ENCODE data around the gene LCTL. TPM values are rescaled to one million over a fixed set of nuclear protein-coding genes. Genes with fewer than 3 reads are reported as not detected.
A peak's percentile ranks its signal among the peaks of the same experiment; 100 is the strongest.

Gene LCTL
- polyA plus RNA-seq, 2 of the 4 experiments (the other 2 are of a cell fraction) = not detected

DNA sequence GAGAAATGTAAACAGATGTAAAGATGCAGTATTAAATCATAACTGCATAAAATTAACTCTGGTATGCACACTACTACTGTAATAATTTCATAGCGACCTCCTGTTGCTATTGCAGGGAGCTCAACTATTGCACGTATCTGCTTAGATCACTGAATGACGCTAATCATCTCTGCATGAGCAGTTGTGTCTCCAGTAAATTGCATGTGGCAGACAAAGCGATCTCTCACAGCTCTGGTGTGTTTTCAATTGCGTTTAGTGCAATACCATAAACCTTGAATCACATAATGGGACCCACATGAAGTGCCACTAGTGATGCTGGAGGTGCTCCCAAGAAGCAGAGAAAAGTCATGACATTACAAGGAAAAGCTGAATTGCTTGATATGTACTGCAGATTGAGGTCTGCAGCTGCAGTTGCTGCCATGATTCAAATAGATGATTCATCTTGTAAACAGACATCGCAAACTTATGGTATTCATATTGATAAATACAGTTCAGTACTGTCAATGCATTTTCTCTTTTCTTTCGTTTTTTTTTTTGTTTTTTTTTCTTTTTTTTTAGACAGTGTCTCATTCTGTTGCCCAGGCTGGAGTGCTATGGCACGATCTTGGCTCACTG is 30.2 kb upstream of the LCTL start:
- CTCF ChIA-PET = interaction anchor here (0.5 to 1.0 kb wide), 8 partner anchors 10 to 1266 kb away, joined by 3 to 4 read pairs (median 3); no protein-coding TSS in a partner anchor
- DNase-seq (ENCODE audit: low read depth in 1 of 2, low spot score in 1 of 2) = no peak
- POLR2A ChIA-PET = no interaction called here

DNA sequence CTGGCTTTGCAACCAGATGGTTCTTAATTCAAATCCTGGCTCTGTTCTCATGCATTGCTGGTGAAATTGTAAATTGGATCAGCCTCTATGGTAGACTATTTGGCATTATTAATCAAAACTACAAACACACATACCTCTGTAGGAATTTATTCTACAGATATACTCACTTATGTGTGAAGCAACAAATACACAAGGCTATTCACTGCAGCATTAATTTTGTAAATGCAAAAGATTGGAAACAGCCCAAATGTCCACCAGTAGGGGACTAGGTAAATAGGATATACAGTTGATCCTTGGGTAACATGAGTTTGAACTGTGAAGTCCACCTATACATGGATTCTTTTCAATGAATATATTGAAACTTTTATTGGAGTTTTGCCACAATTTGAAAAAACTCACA is 29.5 kb upstream of the LCTL start:
- ChIA-PET CTCF (interaction anchor here (1.0 kb wide), 1 partner anchor 10 kb away, joined by 3 read pairs; no protein-coding TSS in a partner anchor), POLR2A (no interaction called here)
- Histone ChIP-seq H3K4me3 (no peak overlapping the region), H3K4me1 (peaks cover 8% of the 10 kb centered on the region), H3K9me3 (no peaks in the 10 kb centered on the region), H3K4me2 (no peak overlapping the region), H3K27ac (no peak overlapping the region)
- DNase-seq (ENCODE audit: low read depth in 1 of 2, low spot score in 1 of 2) (no peak), FAIRE-seq (no peak), ATAC-seq (no peak)
- TF ChIP-seq, protein P1, sequence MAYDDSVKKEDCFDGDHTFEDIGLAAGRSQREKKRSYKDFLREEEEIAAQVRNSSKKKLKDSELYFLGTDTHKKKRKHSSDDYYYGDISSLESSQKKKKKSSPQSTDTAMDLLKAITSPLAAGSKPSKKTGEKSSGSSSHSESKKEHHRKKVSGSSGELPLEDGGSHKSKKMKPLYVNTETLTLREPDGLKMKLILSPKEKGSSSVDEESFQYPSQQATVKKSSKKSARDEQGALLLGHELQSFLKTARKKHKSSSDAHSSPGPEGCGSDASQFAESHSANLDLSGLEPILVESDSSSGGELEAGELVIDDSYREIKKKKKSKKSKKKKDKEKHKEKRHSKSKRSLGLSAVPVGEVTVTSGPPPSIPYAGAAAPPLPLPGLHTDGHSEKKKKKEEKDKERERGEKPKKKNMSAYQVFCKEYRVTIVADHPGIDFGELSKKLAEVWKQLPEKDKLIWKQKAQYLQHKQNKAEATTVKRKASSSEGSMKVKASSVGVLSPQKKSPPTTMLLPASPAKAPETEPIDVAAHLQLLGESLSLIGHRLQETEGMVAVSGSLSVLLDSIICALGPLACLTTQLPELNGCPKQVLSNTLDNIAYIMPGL (CRISPR knock-in tag; IDR thresholded peaks at IDR 0.05; ENCODE audit: borderline replicate concordance) = no peak
- TF ChIP-seq FOXS1 (CRISPR knock-in tag; IDR thresholded peaks at IDR 0.05) (no peak), RFX5 (IDR thresholded peaks at IDR 0.05) (no peak), TP53 (CRISPR knock-in tag; IDR thresholded peaks at IDR 0.05) (no peak), POLR2A (IDR thresholded peaks at IDR 0.05; ENCODE audit: low read length) (no peak), SMC3 (IDR thresholded peaks at IDR 0.05) (no peak), CHD2 (IDR thresholded peaks at IDR 0.05; ENCODE audit: low read length, partially characterized antibody) (no peak), HOXA7 (CRISPR knock-in tag; IDR thresholded peaks at IDR 0.05) (no peak), CBX2 (IDR thresholded peaks at IDR 0.05; ENCODE audit: borderline replicate concordance, low read depth) (no peak), TFCP2L1 (CRISPR knock-in tag; IDR thresholded peaks at IDR 0.05) (no peak), KDM1A (IDR thresholded peaks at IDR 0.05; ENCODE audit: low read depth) (no peak)
- TF ChIP-seq, protein P2, sequence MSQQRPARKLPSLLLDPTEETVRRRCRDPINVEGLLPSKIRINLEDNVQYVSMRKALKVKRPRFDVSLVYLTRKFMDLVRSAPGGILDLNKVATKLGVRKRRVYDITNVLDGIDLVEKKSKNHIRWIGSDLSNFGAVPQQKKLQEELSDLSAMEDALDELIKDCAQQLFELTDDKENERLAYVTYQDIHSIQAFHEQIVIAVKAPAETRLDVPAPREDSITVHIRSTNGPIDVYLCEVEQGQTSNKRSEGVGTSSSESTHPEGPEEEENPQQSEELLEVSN (IDR thresholded peaks at IDR 0.05; ENCODE audit: borderline replicate concordance, low read depth) = no peak

More for the DNA sequence above, 30.2 kb upstream of the LCTL start:
- no peak overlapping the region for H3K27ac ChIP-seq
- H3K9me3 ChIP-seq = no peaks in the 10 kb centered on the region
- H3K4me2 ChIP-seq = peak overlapping the region; percentile 1; the same call in 1 of the 3 replicates
- ATAC-seq = peak in 1 of 2 experiments; percentile 14; a peak in 1 of 6 replicates
- no peak overlapping the region for H3K4me3 ChIP-seq
- WGBS (ENCODE audit: missing lambda C conversion rate) = 34% methylated on average over 8 of the region's 8 CpGs
- TF ChIP-seq FOSL2 (IDR thresholded peaks at IDR 0.05) (0 out of 2 replicates have a peak, but pooled peaks have one; percentile 4), FOSL2 (CRISPR knock-in tag; IDR thresholded peaks at IDR 0.05) (no peak), EP300 (IDR thresholded peaks at IDR 0.05) (no peak)
- H3K4me1 ChIP-seq = peaks cover 8% of the 10 kb centered on the region
- no peak for FAIRE-seq

- Histone ChIP-seq H3K4me2 (no peak overlapping the region), H3K4me1 (peaks cover 8% of the 10 kb centered on the region), H3K4me3 (no peak overlapping the region), H3K27ac (no peak overlapping the region), H3K9me3 (no peaks in the 10 kb centered on the region)
- CTCF ChIA-PET = interaction anchor here (1.0 kb wide), 1 partner anchor 14 kb away, joined by 3 read pairs; no protein-coding TSS in a partner anchor
- DNase-seq (ENCODE audit: low read depth in 1 of 2, low spot score in 1 of 2) = no peak
- ATAC-seq = no peak
- WGBS (ENCODE audit: missing lambda C conversion rate) = 74% methylated on average over 5 of the region's 5 CpGs
- no peak for FAIRE-seq
- POLR2A ChIA-PET = no interaction called here
- TF ChIP-seq ZNF302 (CRISPR knock-in tag; IDR thresholded peaks at IDR 0.05) = no peak
- TF ChIP-seq NR3C1 (IDR thresholded peaks at IDR 0.05) = no peak
- TF ChIP-seq JUN (IDR thresholded peaks at IDR 0.05) = no peak
- TF ChIP-seq HEYL (CRISPR knock-in tag; IDR thresholded peaks at IDR 0.05) = no peak
- TF ChIP-seq HDAC2 (IDR thresholded peaks at IDR 0.05) = no peak
- TF ChIP-seq, protein P3, sequence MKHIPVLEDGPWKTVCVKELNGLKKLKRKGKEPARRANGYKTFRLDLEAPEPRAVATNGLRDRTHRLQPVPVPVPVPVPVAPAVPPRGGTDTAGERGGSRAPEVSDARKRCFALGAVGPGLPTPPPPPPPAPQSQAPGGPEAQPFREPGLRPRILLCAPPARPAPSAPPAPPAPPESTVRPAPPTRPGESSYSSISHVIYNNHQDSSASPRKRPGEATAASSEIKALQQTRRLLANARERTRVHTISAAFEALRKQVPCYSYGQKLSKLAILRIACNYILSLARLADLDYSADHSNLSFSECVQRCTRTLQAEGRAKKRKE (CRISPR knock-in tag; IDR thresholded peaks at IDR 0.05; ENCODE audit: low read depth) = no peak
- TF ChIP-seq KDM1A (IDR thresholded peaks at IDR 0.05; ENCODE audit: low read depth) = no peak
- TF ChIP-seq EHMT2 (IDR thresholded peaks at IDR 0.05; ENCODE audit: low read depth) = no peak
- no peak for TF ChIP-seq HOXA7 (CRISPR knock-in tag; IDR thresholded peaks at IDR 0.05)
- no peak for TF ChIP-seq FOSB (CRISPR knock-in tag; IDR thresholded peaks at IDR 0.05)
- TF ChIP-seq, protein P4, sequence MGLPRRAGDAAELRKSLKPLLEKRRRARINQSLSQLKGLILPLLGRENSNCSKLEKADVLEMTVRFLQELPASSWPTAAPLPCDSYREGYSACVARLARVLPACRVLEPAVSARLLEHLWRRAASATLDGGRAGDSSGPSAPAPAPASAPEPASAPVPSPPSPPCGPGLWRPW (IDR thresholded peaks at IDR 0.05) = no peak
- TF ChIP-seq TP53 (CRISPR knock-in tag; IDR thresholded peaks at IDR 0.05) = no peak
- TF ChIP-seq RCOR1 (IDR thresholded peaks at IDR 0.05; ENCODE audit: low read depth, low read length) = no peak
- no peak for TF ChIP-seq ESRRA (IDR thresholded peaks at IDR 0.05; ENCODE audit: borderline replicate concordance, low read length)
- no peak for TF ChIP-seq RAD21 (conservative IDR thresholded peaks at IDR 0.05 in 1 of 2, IDR thresholded peaks at IDR 0.05 in 1 of 2)
These were observed 29.0 kb upstream of the LCTL start for GRCh38 chr15:66594836-66595235.
